Measurements from ENCODE around the gene GGCX.
"Not testable (repeated sequence)": the region's sequence is repeated elsewhere in the genome, so short reads cannot be mapped to it uniquely, and the experiment has no call there.

The GGCX gene

GRCh38 chr2:85564144-85564563 lies 2.9 kb upstream of the GGCX start:
- no peak for DNase-seq

- no peak for DNase-seq
Measured at GRCh38 chr2:85560812-85561279, 447 bp downstream of the GGCX start.

GRCh38 chr2:85560403-85560726 lies 928 bp downstream of the GGCX start:
- DNase-seq = not testable (repeated sequence)

- no peak for DNase-seq
Measured at GRCh38 chr2:85558160-85558559, 3.1 kb downstream of the GGCX start.

- DNase-seq = no peak
Measured at GRCh38 chr2:85557130-85557529, 4.2 kb downstream of the GGCX start.

GRCh38 chr2:85554980-85555612 lies 6.2 kb downstream of the GGCX start:
- no peak for DNase-seq

- no peak for DNase-seq
Measured at GRCh38 chr2:85553184-85553583, 8.1 kb downstream of the GGCX start.

GRCh38 chr2:85551698-85552678 lies 9.3 kb downstream of the GGCX start:
- peak; percentile 89 for DNase-seq

- DNase-seq = no peak
Measured at GRCh38 chr2:85550486-85550885, 10.8 kb downstream of the GGCX start.

GRCh38 chr2:85549826-85550225 lies 11.5 kb downstream of the GGCX start:
- DNase-seq = no peak

- no peak for DNase-seq
Measured at GRCh38 chr2:85549095-85549494, 12.2 kb downstream of the GGCX start.

- no peak for DNase-seq
Measured at GRCh38 chr2:85548608-85548900, 12.7 kb downstream of the GGCX start.

- no peak for DNase-seq
Measured at GRCh38 chr2:85547859-85548607, 13.3 kb downstream of the GGCX start.

- DNase-seq = peak; percentile 46
Measured at GRCh38 chr2:85547089-85547858, 14.0 kb downstream of the GGCX start.

- peak; percentile 22 for DNase-seq
Measured at GRCh38 chr2:85545780-85546240, 15.5 kb downstream of the GGCX start.

GRCh38 chr2:85544915-85545779 lies 16.1 kb downstream of the GGCX start:
- not testable (repeated sequence) for DNase-seq

GRCh38 chr2:85544254-85544691 lies 17.0 kb downstream of the GGCX start:
- DNase-seq = not testable (repeated sequence)

GRCh38 chr2:85542777-85543176 lies 18.5 kb downstream of the GGCX start:
- no peak for DNase-seq

- DNase-seq = no peak
Measured at GRCh38 chr2:85541753-85542457, 19.4 kb downstream of the GGCX start.

- no peak for DNase-seq
Measured at GRCh38 chr2:85541262-85541661, 20.0 kb downstream of the GGCX start.

GRCh38 chr2:85540133-85540648 lies 21.1 kb downstream of the GGCX start:
- no peak for DNase-seq
